Lower leg skin (tissue), 3 donors: ENCODE measurements around the gene NBPF12.
"Not testable (repeated sequence)": the region's sequence is repeated elsewhere in the genome, so short reads cannot be mapped to it uniquely, and the experiment has no call there.

Experiments used
- CTCF ChIP-seq, 3 donors: fragments of 450-650 bp; IDR thresholded peaks; one replicate each; pipeline ENCODE4 v1.5.1; 2016; ENCODE audit warnings: antibody characterized with exemption in 3 of 3, mild to moderate bottlenecking in 3 of 3, moderate library complexity in 2 of 3
- POLR2A ChIP-seq, 2 donors: fragments of 450-650 bp; IDR thresholded peaks; one replicate each; pipeline ENCODE4 v1.6.1; 2016 to 2017; ENCODE audit warnings: antibody characterized with exemption in 2 of 2, mild to moderate bottlenecking in 1 of 2, moderate library complexity in 1 of 2

- TF ChIP-seq CTCF, POLR2A (IDR thresholded peaks at IDR 0.05): not testable (repeated sequence)
Measured at GRCh38 chr1:146937462-146937861, 662 bp upstream of the NBPF12 start.
